H1 (cell line): Measurements from ENCODE around the gene TMEM63A. TPM values are rescaled to one million over a fixed set of nuclear protein-coding genes. Genes with fewer than 3 reads are reported as not detected.

Experiments used
- BRCA1 ChIP-seq: IDR thresholded peaks from 2 replicates; pipeline ENCODE4 v1.6.1; 2012; ENCODE audit warnings: low read depth, low read length, improper control_type of control experiment
- CEBPB ChIP-seq: IDR thresholded peaks from 2 replicates; pipeline ENCODE4 v1.6.1; 2012; ENCODE audit warnings: low read depth, low read length
- HDAC6 ChIP-seq: IDR thresholded peaks from one replicate; pipeline ENCODE4 v1.7.1; 2012; ENCODE audit warnings: low read depth, mild to moderate bottlenecking, inconsistent platforms, low read length, moderate library complexity
- MAX ChIP-seq: IDR thresholded peaks from 2 replicates; pipeline ENCODE4 v1.6.1; 2012; ENCODE audit warnings: inconsistent platforms
- NANOG ChIP-seq: IDR thresholded peaks from 2 replicates; pipeline ENCODE4 v1.6.1; 2011; ENCODE audit warnings: low read length, low read depth, mild to moderate bottlenecking, inconsistent platforms; ENCODE audit not compliant: insufficient read depth, poor library complexity, severe bottlenecking
- RBBP5 ChIP-seq: IDR thresholded peaks from 2 replicates; pipeline ENCODE4 v1.7.1; 2012; ENCODE audit warnings: low read depth, mild to moderate bottlenecking, inconsistent platforms, low read length, moderate library complexity, borderline replicate concordance
- RXRA ChIP-seq: IDR thresholded peaks from 2 replicates; pipeline ENCODE4 v1.6.1; 2011; ENCODE audit warnings: low read depth, mild to moderate bottlenecking, low read length, moderate library complexity; ENCODE audit not compliant: insufficient read depth
- YY1 ChIP-seq: IDR thresholded peaks from 2 replicates; pipeline ENCODE4 v1.6.1; 2011; ENCODE audit warnings: low read depth, mild to moderate bottlenecking, low read length
- polyA plus RNA-seq, 7 experiments: library from polyadenylated mRNA; depleted of rRNA in 3 of 7; stranded (reverse) in 5 of 7; unstranded in 2 of 7; fragments of >200 nt in 5 of 7; fragments of 200-250 nt in 2 of 7; gene quantifications; 1 replicate in 5 of 7; 2 replicates in 1 of 7; 4 replicates in 1 of 7; pipeline versions ENCODE4 v1.2.1 to v1.2.3, GENCODE V29; 2011 to 2013; ENCODE audit warnings: missing spikeins in 2 of 7, mixed read lengths in 2 of 7
- total RNA-seq: library from RNA; stranded (reverse); fragmentation: NEBNext Ultra II Directional; extraction: Animal tissue kit (Norgen Biotek cat#: 25700); gene quantifications from 2 replicates; pipeline ENCODE4 v1.2.1, GENCODE V29; 2021

The TMEM63A gene
- total and polyA plus RNA-seq, 2 of the 8 experiments (the other 6 are each of a cell fraction or from before 2014, with no cell fraction given): 26.1 to 55.4 TPM

- TF ChIP-seq HDAC6 (no peak), RXRA (no peak), BRCA1 (no peak), YY1 (peak; percentile 37; the same call in 1 of the 2 replicates), NANOG (no peak), CEBPB (no peak), MAX (0 out of 2 replicates have a peak, but pooled peaks have one; percentile 44), RBBP5 (no peak)
Measured at GRCh38 chr1:225911191-225912130, 29.3 kb upstream of the TMEM63A start (continued).
